Natural killer cell treated with Interleukin-12 subunit alpha and Interleukin-12 subunit beta and Interleukin-15 and Interleukin-18, amount 100 ng/mL, for 72 hours (primary cell): ENCODE measurements around the gene TRIM50. TPM values are rescaled to one million over a fixed set of nuclear protein-coding genes. Genes with fewer than 3 reads are reported as not detected.
"Not testable (repeated sequence)": the region's sequence is repeated elsewhere in the genome, so short reads cannot be mapped to it uniquely, and the experiment has no call there.

Source experiments
- ATAC-seq, 2 donors: fragments of 150-1000 bp; cut with Tn5 transposase in 1 of 2; sonication (Bioruptor Pico), chemical (Tn5 transposase) in 1 of 2; 2 replicates each; pipeline ENCODE4 v1.10.0; 2021
- DNase-seq: peaks from one replicate; pipeline ENCODE4 v3.0.0; 2022; ENCODE audit warnings: low spot score
- H3K27ac Mint-ChIP-seq, 2 donors: 1 replicate in 1 of 2; 2 replicates in 1 of 2; pipeline ENCODE4 v1.8.0; 2022; ENCODE audit warnings: mixed read lengths in 2 of 2, mild to moderate bottlenecking in 1 of 2, moderate library complexity in 1 of 2
- H3K27me3 Mint-ChIP-seq, 2 donors: 1 replicate in 1 of 2; 2 replicates in 1 of 2; pipeline ENCODE4 v1.8.0; 2022; ENCODE audit warnings: mixed read lengths in 2 of 2
- H3K36me3 Mint-ChIP-seq: one replicate; pipeline ENCODE4 v1.8.0; 2022; ENCODE audit warnings: mixed read lengths
- H3K4me1 Mint-ChIP-seq, 2 donors: 1 replicate in 1 of 2; 2 replicates in 1 of 2; pipeline ENCODE4 v1.8.0; 2022; ENCODE audit warnings: low read depth in 2 of 2, mixed read lengths in 2 of 2, mild to moderate bottlenecking in 1 of 2
- H3K4me3 Mint-ChIP-seq: one replicate; pipeline ENCODE4 v1.8.0; 2022; ENCODE audit warnings: mixed read lengths
- H3K9me3 Mint-ChIP-seq: 2 replicates; pipeline ENCODE4 v1.8.0; 2022; ENCODE audit warnings: mixed read lengths
- total RNA-seq, 2 donors: library from RNA; stranded (reverse); gene quantifications; one replicate each; pipeline ENCODE4 v1.2.3, GENCODE V29; 2022

The TRIM50 gene
- total RNA-seq, 2 donors from 2014 or later: not detected

- ATAC-seq (no peak), DNase-seq (no peak)
- Mint-ChIP-seq H3K4me1 (no peaks in the 10 kb centered on the region), H3K27me3 (peaks cover 0 to 11% of the 10 kb centered on the region in 2 donors), H3K9me3 (no peaks in the 10 kb centered on the region), H3K4me3 (no peak overlapping the region), H3K36me3 (no peaks in the 10 kb centered on the region), H3K27ac (no peak overlapping the region)
Observed at GRCh38 chr7:73341877-73342276, 14.0 kb upstream of the TRIM50 start.

DNA sequence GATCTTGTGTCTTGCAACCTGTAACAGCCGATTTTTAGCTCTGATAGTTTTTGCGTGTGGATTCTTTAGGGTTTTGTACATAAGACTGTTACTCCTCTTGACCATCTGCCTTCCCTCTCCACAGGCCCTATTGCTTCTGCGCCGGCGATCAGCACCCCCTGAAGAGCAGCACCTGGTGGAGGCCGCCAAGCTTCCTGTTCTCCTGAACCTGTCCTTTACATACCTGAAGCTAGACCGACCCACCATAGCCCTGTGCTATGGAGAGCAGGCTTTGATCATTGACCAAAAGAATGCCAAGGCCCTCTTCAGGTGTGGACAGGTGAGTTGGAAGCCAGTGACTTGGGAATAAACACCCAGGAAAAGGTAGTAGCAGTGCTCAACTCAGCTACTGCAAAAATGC lies 12.6 kb upstream of the TRIM50 start:
- H3K4me3 Mint-ChIP-seq: no peak overlapping the region
- no peaks in the 10 kb centered on the region for H3K4me1 Mint-ChIP-seq
- ATAC-seq (no peak), DNase-seq (no peak)
- H3K27me3 Mint-ChIP-seq: peaks cover 0 to 14% of the 10 kb centered on the region in 2 donors
- no peaks in the 10 kb centered on the region for H3K36me3 Mint-ChIP-seq
- no peaks in the 10 kb centered on the region for H3K9me3 Mint-ChIP-seq
- H3K27ac Mint-ChIP-seq: no peak overlapping the region

- DNase-seq: no peak
- no peak for ATAC-seq
- Mint-ChIP-seq H3K36me3 (no peaks in the 10 kb centered on the region), H3K27me3 (peaks cover 0 to 14% of the 10 kb centered on the region in 2 donors), H3K9me3 (no peaks in the 10 kb centered on the region), H3K27ac (no peak overlapping the region), H3K4me1 (no peaks in the 10 kb centered on the region), H3K4me3 (no peak overlapping the region)
Observed at GRCh38 chr7:73338321-73338720, 10.4 kb upstream of the TRIM50 start.

GRCh38 chr7:73332447-73332846 lies 4.6 kb upstream of the TRIM50 start:
- ATAC-seq (no peak), DNase-seq (no peak)
- H3K27ac Mint-ChIP-seq: no peak overlapping the region
- H3K27me3 Mint-ChIP-seq: peaks cover 0 to 3% of the 10 kb centered on the region in 2 donors
- no peaks in the 10 kb centered on the region for H3K9me3 Mint-ChIP-seq
- H3K4me3 Mint-ChIP-seq: no peak overlapping the region
- H3K36me3 Mint-ChIP-seq: no peaks in the 10 kb centered on the region
- peaks cover 0 to 3% of the 10 kb centered on the region in 2 donors for H3K4me1 Mint-ChIP-seq

DNA sequence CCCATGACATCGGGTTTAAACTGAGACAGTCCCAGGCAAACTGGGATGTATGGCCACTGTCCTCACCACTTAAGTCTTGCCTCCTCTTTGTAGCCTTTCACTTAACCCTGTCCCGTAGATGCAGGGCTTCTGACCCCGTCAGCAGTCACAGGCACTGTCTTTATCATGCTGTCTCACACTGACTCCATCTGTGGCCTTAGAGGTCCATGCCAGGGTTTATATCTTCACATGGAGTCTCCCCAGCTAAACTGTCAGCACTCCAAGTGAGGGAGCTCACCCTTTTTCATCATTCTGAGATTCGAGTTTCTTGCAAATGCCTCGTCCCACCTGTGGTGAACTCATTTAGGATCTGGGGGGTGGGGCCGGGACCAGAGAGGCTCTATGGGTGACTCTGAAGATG lies 2.9 kb upstream of the TRIM50 start:
- Mint-ChIP-seq H3K27me3 (no peaks in the 10 kb centered on the region), H3K9me3 (no peaks in the 10 kb centered on the region), H3K4me3 (no peak overlapping the region), H3K4me1 (peaks cover 0 to 3% of the 10 kb centered on the region in 2 donors), H3K36me3 (no peaks in the 10 kb centered on the region), H3K27ac (no peak overlapping the region)
- no peak for ATAC-seq
- no peak for DNase-seq

- DNase-seq (no peak), ATAC-seq (no peak)
- H3K36me3 Mint-ChIP-seq: no peaks in the 10 kb centered on the region
- no peaks in the 10 kb centered on the region for H3K27me3 Mint-ChIP-seq
- H3K4me1 Mint-ChIP-seq: peaks cover 0 to 3% of the 10 kb centered on the region in 2 donors
- no peak overlapping the region for H3K27ac Mint-ChIP-seq
- H3K4me3 Mint-ChIP-seq: no peak overlapping the region
- H3K9me3 Mint-ChIP-seq: no peaks in the 10 kb centered on the region
Observed at GRCh38 chr7:73329861-73330581, 2.1 kb upstream of the TRIM50 start.

GRCh38 chr7:73328696-73329095 lies 814 bp upstream of the TRIM50 start:
- H3K27me3 Mint-ChIP-seq: no peaks in the 10 kb centered on the region
- no peak for ATAC-seq

DNA sequence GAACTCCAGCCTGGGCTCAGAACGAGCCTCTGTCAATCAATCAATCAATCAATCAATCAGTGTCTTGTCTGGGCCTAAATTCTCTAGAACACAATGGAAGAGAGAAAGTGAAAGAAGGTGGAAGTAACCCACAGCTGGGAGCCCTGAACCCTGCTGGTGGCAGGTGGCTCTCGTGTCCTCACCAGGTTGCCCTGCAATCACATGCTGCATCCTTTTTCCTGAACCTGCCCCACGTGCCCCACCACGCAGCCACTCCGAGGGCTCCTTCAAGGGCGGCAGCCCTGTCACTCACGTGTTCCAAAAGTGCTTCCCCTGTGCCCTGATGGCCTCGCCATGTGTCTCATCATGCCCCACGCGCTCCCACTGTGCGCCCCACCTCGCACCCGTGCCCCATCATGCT lies 433 bp downstream of the TRIM50 start:
- H3K4me3 Mint-ChIP-seq, DNase-seq, H3K27me3 Mint-ChIP-seq, H3K9me3 Mint-ChIP-seq, H3K27ac Mint-ChIP-seq, H3K36me3 Mint-ChIP-seq, ATAC-seq: not testable (repeated sequence)
- peaks cover 7 to 11% of the 10 kb centered on the region in 2 donors for H3K4me1 Mint-ChIP-seq

More at GRCh38 chr7:73328696-73329095, 814 bp upstream of the TRIM50 start:
- Mint-ChIP-seq H3K4me3 (no peak overlapping the region), H3K27ac (no peak overlapping the region), H3K4me1 (peaks cover 5 to 8% of the 10 kb centered on the region in 2 donors), H3K9me3 (no peaks in the 10 kb centered on the region), H3K36me3 (no peaks in the 10 kb centered on the region)
- DNase-seq: no peak

- not testable (repeated sequence) for H3K27ac Mint-ChIP-seq, DNase-seq, H3K36me3 Mint-ChIP-seq
Observed at GRCh38 chr7:73325424-73325823, 2.5 kb downstream of the TRIM50 start.

DNA sequence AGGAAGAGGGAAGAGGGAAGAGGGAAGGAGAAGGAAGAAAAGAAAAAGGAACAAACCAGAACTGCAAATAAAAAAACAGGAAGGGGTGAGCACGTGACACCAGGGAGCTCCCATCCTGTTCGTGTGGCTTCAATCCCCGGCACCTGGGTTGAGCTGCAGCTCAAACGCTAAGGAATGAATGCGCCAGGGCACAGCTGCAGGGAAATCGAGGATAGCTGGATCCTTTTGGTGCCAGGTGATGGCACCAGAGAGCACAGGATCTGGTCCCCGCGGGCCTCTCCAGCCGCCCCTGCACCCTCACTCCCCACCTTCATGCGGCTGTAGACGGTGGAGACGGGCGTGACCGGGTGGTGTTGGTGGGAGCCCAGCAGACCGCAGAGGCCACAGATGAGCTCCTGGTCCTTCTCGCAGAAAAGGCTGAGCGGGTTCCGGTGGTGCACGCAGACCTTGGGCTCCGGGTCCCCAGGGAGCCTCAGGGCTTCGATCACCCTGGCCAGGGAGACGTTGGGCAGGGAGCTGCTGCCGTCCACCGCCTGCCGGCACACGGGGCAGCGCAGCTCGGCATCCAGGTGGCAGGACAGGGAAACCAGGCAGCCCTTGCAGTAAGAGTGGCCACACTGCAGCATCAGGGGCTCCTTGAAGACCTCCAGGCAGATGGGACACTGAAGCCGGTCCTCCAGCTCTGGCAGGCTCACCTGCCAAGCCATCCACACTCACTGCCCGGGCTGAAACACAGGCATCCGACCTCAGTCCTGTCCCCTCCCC lies 3.6 kb downstream of the TRIM50 start:
- peaks cover 7 to 11% of the 10 kb centered on the region in 2 donors for H3K4me1 Mint-ChIP-seq
- ATAC-seq: peak; percentile 77 to 83
- not testable (repeated sequence) for H3K36me3 Mint-ChIP-seq, H3K9me3 Mint-ChIP-seq, DNase-seq, H3K27me3 Mint-ChIP-seq
- H3K27ac Mint-ChIP-seq: peak overlapping the region in 1 of 2 donors; percentile 72
- peak overlapping the region; percentile 49 for H3K4me3 Mint-ChIP-seq

More at GRCh38 chr7:73325424-73325823, 2.5 kb downstream of the TRIM50 start:
- not testable (repeated sequence) for H3K27me3 Mint-ChIP-seq, H3K9me3 Mint-ChIP-seq, ATAC-seq, H3K4me3 Mint-ChIP-seq
- peaks cover 7 to 11% of the 10 kb centered on the region in 2 donors for H3K4me1 Mint-ChIP-seq

GRCh38 chr7:73323434-73324080 lies 4.3 kb downstream of the TRIM50 start:
- peak overlapping the region; percentile 49 for H3K4me3 Mint-ChIP-seq
- not testable (repeated sequence) for H3K36me3 Mint-ChIP-seq, H3K27me3 Mint-ChIP-seq, H3K9me3 Mint-ChIP-seq, DNase-seq, ATAC-seq
- H3K27ac Mint-ChIP-seq: peak overlapping the region in 1 of 2 donors; percentile 72
- H3K4me1 Mint-ChIP-seq: peaks cover 7 to 11% of the 10 kb centered on the region in 2 donors

GRCh38 chr7:73320009-73320408 lies 7.9 kb downstream of the TRIM50 start:
- not testable (repeated sequence) for H3K36me3 Mint-ChIP-seq, H3K4me1 Mint-ChIP-seq, H3K4me3 Mint-ChIP-seq, H3K27me3 Mint-ChIP-seq, DNase-seq, H3K9me3 Mint-ChIP-seq, H3K27ac Mint-ChIP-seq, ATAC-seq

DNA sequence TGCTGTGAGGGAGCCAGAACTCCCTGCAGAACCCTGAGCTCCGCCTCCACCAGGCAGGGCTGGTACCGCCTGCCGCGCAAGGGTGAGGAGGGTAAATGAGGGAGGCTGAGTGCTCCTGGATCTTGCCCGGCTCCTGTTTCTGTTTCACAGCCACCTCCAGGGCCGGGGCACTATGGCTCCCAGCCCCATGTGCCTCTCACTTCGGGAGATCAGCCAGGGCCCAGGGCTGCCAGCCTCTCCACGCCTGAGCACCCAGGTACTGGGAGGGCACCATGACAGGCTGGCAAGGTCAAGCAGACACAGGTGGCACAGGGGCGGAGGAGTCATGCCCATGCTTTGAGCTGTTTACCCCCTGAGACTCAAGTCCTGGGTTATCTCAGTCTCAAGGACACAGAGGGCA lies 8.3 kb downstream of the TRIM50 start:
- H3K9me3 Mint-ChIP-seq, DNase-seq, H3K36me3 Mint-ChIP-seq, H3K27ac Mint-ChIP-seq, ATAC-seq, H3K27me3 Mint-ChIP-seq, H3K4me3 Mint-ChIP-seq, H3K4me1 Mint-ChIP-seq: not testable (repeated sequence)
